ENCODE results near the gene NTSR1.

DNA sequence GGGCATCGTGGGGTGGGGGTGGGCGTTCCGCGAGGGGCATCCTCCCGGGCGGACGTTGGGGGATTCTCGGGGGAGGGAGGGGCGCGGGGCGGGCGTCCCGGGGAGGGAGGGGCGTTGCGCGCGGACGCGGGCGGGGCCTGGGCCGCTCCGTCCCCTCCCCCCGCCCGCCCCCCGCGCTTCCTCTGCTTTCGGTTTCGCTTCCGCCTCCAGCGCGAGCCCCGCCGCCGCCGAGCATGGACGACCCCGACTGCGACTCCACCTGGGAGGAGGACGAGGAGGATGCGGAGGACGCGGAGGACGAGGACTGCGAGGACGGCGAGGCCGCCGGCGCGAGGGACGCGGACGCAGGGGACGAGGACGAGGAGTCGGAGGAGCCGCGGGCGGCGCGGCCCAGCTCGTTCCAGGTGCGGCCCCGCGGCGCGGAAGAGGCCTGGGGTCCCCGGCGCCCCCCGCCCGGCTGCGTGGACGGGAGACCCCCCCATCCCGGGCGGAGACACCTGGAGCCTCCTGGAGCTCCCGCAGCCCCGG is 96.1 kb downstream of the NTSR1 start, which contains the start of gene OGFR:
- TF ChIP-seq, protein P1, sequence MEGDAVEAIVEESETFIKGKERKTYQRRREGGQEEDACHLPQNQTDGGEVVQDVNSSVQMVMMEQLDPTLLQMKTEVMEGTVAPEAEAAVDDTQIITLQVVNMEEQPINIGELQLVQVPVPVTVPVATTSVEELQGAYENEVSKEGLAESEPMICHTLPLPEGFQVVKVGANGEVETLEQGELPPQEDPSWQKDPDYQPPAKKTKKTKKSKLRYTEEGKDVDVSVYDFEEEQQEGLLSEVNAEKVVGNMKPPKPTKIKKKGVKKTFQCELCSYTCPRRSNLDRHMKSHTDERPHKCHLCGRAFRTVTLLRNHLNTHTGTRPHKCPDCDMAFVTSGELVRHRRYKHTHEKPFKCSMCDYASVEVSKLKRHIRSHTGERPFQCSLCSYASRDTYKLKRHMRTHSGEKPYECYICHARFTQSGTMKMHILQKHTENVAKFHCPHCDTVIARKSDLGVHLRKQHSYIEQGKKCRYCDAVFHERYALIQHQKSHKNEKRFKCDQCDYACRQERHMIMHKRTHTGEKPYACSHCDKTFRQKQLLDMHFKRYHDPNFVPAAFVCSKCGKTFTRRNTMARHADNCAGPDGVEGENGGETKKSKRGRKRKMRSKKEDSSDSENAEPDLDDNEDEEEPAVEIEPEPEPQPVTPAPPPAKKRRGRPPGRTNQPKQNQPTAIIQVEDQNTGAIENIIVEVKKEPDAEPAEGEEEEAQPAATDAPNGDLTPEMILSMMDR (IDR thresholded peaks at IDR 0.05; ENCODE audit: low read depth, low read length, missing input control): no peak
- TF ChIP-seq EGR1 (IDR thresholded peaks at IDR 0.05; ENCODE audit: low read depth in 2 of 2) (no peak), YY1 (IDR thresholded peaks at IDR 0.05) (no peak), SP1 (IDR thresholded peaks at IDR 0.05) (no peak), TAF1 (conservative IDR thresholded peaks at IDR 0.05) (no peak), HNF4G (IDR thresholded peaks at IDR 0.05) (no peak), RXRA (IDR thresholded peaks at IDR 0.05) (no peak), HNF4A (conservative IDR thresholded peaks at IDR 0.05) (no peak)
- TF ChIP-seq, protein P2, sequence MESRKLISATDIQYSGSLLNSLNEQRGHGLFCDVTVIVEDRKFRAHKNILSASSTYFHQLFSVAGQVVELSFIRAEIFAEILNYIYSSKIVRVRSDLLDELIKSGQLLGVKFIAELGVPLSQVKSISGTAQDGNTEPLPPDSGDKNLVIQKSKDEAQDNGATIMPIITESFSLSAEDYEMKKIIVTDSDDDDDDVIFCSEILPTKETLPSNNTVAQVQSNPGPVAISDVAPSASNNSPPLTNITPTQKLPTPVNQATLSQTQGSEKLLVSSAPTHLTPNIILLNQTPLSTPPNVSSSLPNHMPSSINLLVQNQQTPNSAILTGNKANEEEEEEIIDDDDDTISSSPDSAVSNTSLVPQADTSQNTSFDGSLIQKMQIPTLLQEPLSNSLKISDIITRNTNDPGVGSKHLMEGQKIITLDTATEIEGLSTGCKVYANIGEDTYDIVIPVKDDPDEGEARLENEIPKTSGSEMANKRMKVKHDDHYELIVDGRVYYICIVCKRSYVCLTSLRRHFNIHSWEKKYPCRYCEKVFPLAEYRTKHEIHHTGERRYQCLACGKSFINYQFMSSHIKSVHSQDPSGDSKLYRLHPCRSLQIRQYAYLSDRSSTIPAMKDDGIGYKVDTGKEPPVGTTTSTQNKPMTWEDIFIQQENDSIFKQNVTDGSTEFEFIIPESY (IDR thresholded peaks at IDR 0.05): no peak
- TF ChIP-seq, protein P3, sequence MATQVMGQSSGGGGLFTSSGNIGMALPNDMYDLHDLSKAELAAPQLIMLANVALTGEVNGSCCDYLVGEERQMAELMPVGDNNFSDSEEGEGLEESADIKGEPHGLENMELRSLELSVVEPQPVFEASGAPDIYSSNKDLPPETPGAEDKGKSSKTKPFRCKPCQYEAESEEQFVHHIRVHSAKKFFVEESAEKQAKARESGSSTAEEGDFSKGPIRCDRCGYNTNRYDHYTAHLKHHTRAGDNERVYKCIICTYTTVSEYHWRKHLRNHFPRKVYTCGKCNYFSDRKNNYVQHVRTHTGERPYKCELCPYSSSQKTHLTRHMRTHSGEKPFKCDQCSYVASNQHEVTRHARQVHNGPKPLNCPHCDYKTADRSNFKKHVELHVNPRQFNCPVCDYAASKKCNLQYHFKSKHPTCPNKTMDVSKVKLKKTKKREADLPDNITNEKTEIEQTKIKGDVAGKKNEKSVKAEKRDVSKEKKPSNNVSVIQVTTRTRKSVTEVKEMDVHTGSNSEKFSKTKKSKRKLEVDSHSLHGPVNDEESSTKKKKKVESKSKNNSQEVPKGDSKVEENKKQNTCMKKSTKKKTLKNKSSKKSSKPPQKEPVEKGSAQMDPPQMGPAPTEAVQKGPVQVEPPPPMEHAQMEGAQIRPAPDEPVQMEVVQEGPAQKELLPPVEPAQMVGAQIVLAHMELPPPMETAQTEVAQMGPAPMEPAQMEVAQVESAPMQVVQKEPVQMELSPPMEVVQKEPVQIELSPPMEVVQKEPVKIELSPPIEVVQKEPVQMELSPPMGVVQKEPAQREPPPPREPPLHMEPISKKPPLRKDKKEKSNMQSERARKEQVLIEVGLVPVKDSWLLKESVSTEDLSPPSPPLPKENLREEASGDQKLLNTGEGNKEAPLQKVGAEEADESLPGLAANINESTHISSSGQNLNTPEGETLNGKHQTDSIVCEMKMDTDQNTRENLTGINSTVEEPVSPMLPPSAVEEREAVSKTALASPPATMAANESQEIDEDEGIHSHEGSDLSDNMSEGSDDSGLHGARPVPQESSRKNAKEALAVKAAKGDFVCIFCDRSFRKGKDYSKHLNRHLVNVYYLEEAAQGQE (IDR thresholded peaks at IDR 0.05): no peak
